ENCODE results near the gene TRMO. TPM values are rescaled to one million over a fixed set of nuclear protein-coding genes. Genes with fewer than 3 reads are reported as not detected.

TRMO gene
- total and polyA plus RNA-seq, 2 of the 13 experiments (the other 11 are each of a cell fraction or from before 2014, with no cell fraction given) = 8.7 to 18.6 TPM

- TF ChIP-seq ATF5 (CRISPR knock-in tag; IDR thresholded peaks at IDR 0.05; ENCODE audit: low read depth) = no peak
- TF ChIP-seq ZFP62 (CRISPR knock-in tag; IDR thresholded peaks at IDR 0.05) = no peak
- TF ChIP-seq ZNF556 (CRISPR knock-in tag; IDR thresholded peaks at IDR 0.05; ENCODE audit: borderline replicate concordance) = no peak
Observed at GRCh38 chr9:97906236-97906831, 16.0 kb downstream of the TRMO start (continued).

- FAIRE-seq (no peak), ATAC-seq (no peak), DNase-seq (ENCODE audit: low spot score) (no peak)
- no peaks in the 10 kb centered on the region for H3K79me2 ChIP-seq (ENCODE audit: insufficient read depth, low read length)
- H3K36me3 ChIP-seq (replicated peaks in 1 of 2; ENCODE audit: control insufficient read depth in 1 of 2, insufficient read depth in 2 of 2, low read length in 2 of 2) = peaks cover 15 to 33% of the 10 kb centered on the region in 2 experiments; a peak in 4 of 5 replicates
- intact Hi-C loops (cut with micrococcal nuclease; ENCODE audit: unreplicated experiment) (no loop called here), in situ Hi-C loops (cut with HindIII; ENCODE audit: extremely low pct_ligation_motif_present, low pct_unique_long_range_greater_than_20kb) (no loop called here)
- H3K9ac ChIP-seq (ENCODE audit: insufficient read depth, low read depth, low read length) = no peak overlapping the region
- ChIA-PET POLR2A (interaction anchor here (0.8 kb wide), 1 partner anchor 17 kb away, joined by 3 read pairs; the partner anchor contains the start of gene TRMO), CTCF (ENCODE audit: low intra/inter-chr PET ratio, low total read pairs) (no interaction called here)
- H3K9me3 ChIP-seq (ENCODE audit: low read length) = no peaks in the 10 kb centered on the region
- no peak overlapping the region for H3K27ac ChIP-seq (ENCODE audit: extremely low read length, insufficient read depth, low read length)
- H3K4me2 ChIP-seq (ENCODE audit: low read depth, low read length) = no peak overlapping the region
- no TSS peak for BruUV-seq (replicated peaks)
- H3K4me1 ChIP-seq (ENCODE audit: insufficient read depth, low read length) = peaks cover 14% of the 10 kb centered on the region
- no peak overlapping the region for H2AFZ ChIP-seq (ENCODE audit: low read length)
- H4K20me1 ChIP-seq (ENCODE audit: insufficient read depth, low read length) = no peaks in the 10 kb centered on the region
- 93% methylated on average over 2 of the region's 2 CpGs for WGBS (ENCODE audit: low lambda C conversion rate)
- TF ChIP-seq CCAR2 (optimal IDR thresholded peaks at IDR 0.05; ENCODE audit: low read depth, low read length) (no peak), EZH2 (conservative IDR thresholded peaks at IDR 0.05; ENCODE audit: low read depth, low read length) (no peak), NR2F1 (CRISPR knock-in tag; IDR thresholded peaks at IDR 0.05) (no peak), HNRNPK (IDR thresholded peaks at IDR 0.05; ENCODE audit: low read depth, low read length, poor library complexity, severe bottlenecking) (no peak), ZNF274 (CRISPR knock-in tag; IDR thresholded peaks at IDR 0.05) (no peak), TCF7 (IDR thresholded peaks at IDR 0.05; ENCODE audit: low read depth) (no peak), MAFG (CRISPR knock-in tag; IDR thresholded peaks at IDR 0.05) (no peak), KMT2B (CRISPR knock-in tag; IDR thresholded peaks at IDR 0.05) (no peak), TOE1 (CRISPR knock-in tag; IDR thresholded peaks at IDR 0.05) (no peak), CSRNP1 (CRISPR knock-in tag; IDR thresholded peaks at IDR 0.05) (no peak), ZBTB20 (CRISPR knock-in tag; IDR thresholded peaks at IDR 0.05; ENCODE audit: borderline replicate concordance, low read depth) (no peak), ZNF383 (CRISPR knock-in tag; IDR thresholded peaks at IDR 0.05; ENCODE audit: borderline replicate concordance) (no peak), ZNF841 (CRISPR knock-in tag; IDR thresholded peaks at IDR 0.05; ENCODE audit: borderline replicate concordance) (no peak), ZNF468 (CRISPR knock-in tag; IDR thresholded peaks at IDR 0.05) (no peak)
- no peak overlapping the region for H3K4me3 ChIP-seq (replicated peaks in 1 of 3; ENCODE audit: insufficient read depth in 1 of 3, low read depth in 2 of 3, low read length in 3 of 3)
- H3K27me3 ChIP-seq (ENCODE audit: control insufficient read depth in 1 of 2, insufficient read depth in 2 of 2, low read length in 2 of 2) = no peaks in the 10 kb centered on the region
Observed at GRCh38 chr9:97905228-97905627, 17.1 kb downstream of the TRMO start.
